Stimulated activated CD8-positive, alpha-beta memory T cell treated with anti-CD3 and anti-CD28 coated beads, Interleukin-7, amount 100 ng/mL, for 48 hours (primary cell): Measurements from ENCODE around the gene CALN1.
A peak's percentile ranks its signal among the peaks of the same experiment; 100 is the strongest.
"Not testable (repeated sequence)": the region's sequence is repeated elsewhere in the genome, so short reads cannot be mapped to it uniquely, and the experiment has no call there.

Experiments used
- DNase-seq, 2 donors: peaks; one replicate each; pipeline ENCODE4 v3.0.0-alpha.2; 2020; ENCODE audit warnings: low read depth in 1 of 2; ENCODE audit errors: extremely low read depth in 1 of 2

Gene CALN1

GRCh38 chr7:71768450-71768849 lies 643.7 kb downstream of the CALN1 start:
- no peak for DNase-seq

GRCh38 chr7:71766016-71766415 lies 646.1 kb downstream of the CALN1 start:
- DNase-seq: no peak

- no peak for DNase-seq
These were observed 650.8 kb downstream of the CALN1 start for GRCh38 chr7:71761336-71761735.

GRCh38 chr7:71754828-71755227 lies 657.3 kb downstream of the CALN1 start:
- DNase-seq: no peak

- no peak for DNase-seq
These were observed 658.0 kb downstream of the CALN1 start for GRCh38 chr7:71753956-71754664.

GRCh38 chr7:71753236-71753635 lies 658.9 kb downstream of the CALN1 start:
- no peak for DNase-seq

GRCh38 chr7:71752171-71752935 lies 659.8 kb downstream of the CALN1 start:
- DNase-seq: peak; percentile 13 to 14

- DNase-seq: no peak
These were observed 661.8 kb downstream of the CALN1 start for GRCh38 chr7:71750290-71750689.

GRCh38 chr7:71746006-71746405 lies 666.1 kb downstream of the CALN1 start:
- DNase-seq: no peak

- no peak for DNase-seq
These were observed 672.0 kb downstream of the CALN1 start for GRCh38 chr7:71740174-71740560.

GRCh38 chr7:71739520-71740173 lies 672.5 kb downstream of the CALN1 start:
- DNase-seq: no peak

GRCh38 chr7:71737931-71738540 lies 674.1 kb downstream of the CALN1 start:
- not testable (repeated sequence) for DNase-seq

- peak in 1 of 2 donors; percentile 16 for DNase-seq
These were observed 676.1 kb downstream of the CALN1 start for GRCh38 chr7:71735961-71736556.

GRCh38 chr7:71733107-71733870 lies 678.8 kb downstream of the CALN1 start:
- DNase-seq: peak; percentile 29 to 44

- DNase-seq: no peak
These were observed 680.4 kb downstream of the CALN1 start for GRCh38 chr7:71731740-71732139.
